Ovary (tissue), 9 donors: ENCODE measurements around the gene TLN1. TPM values are rescaled to one million over a fixed set of nuclear protein-coding genes. Genes with fewer than 3 reads are reported as not detected.

Source experiments
- DNase-seq, 5 donors: peaks; one replicate each; pipeline ENCODE4 v3.0.0-alpha.2; 2019 to 2020
- H3K27ac ChIP-seq, 2 donors: fragments of 200-600 bp; one replicate each; pipeline versions ENCODE4 v1.5.1 to v1.8.0; 2019 to 2022
- H3K27me3 ChIP-seq: fragments of 200-600 bp; one replicate; pipeline ENCODE4 v1.8.0; 2022
- H3K36me3 ChIP-seq: fragments of 200-600 bp; sonication (generic); one replicate; pipeline ENCODE4 v1.5.1; 2019
- H3K4me1 ChIP-seq: one replicate; pipeline ENCODE4 v1.8.1; 2013; ENCODE audit warnings: mild to moderate bottlenecking, moderate library complexity; ENCODE audit not compliant: insufficient read depth
- H3K4me3 ChIP-seq: fragments of 200-600 bp; sonication (generic); one replicate; pipeline ENCODE4 v1.5.1; 2017
- H3K9me3 ChIP-seq, 2 donors: fragments of 200-600 bp in 1 of 2; sonication (generic) in 1 of 2; one replicate each; pipeline versions ENCODE4 v1.5.1 to v1.8.1; 2013 to 2019; ENCODE audit warnings: mild to moderate bottlenecking in 1 of 2, moderate library complexity in 1 of 2
- CTCF ChIP-seq, 3 donors: fragments of 450-650 bp in 2 of 3; fragments of 200-600 bp in 1 of 3; IDR thresholded peaks; one replicate each; pipeline versions ENCODE4 v1.5.1 to v1.8.0; 2016 to 2022; ENCODE audit warnings: antibody characterized with exemption in 3 of 3, mild to moderate bottlenecking in 1 of 3
- EP300 ChIP-seq: sonication (generic); formaldehyde crosslinking; IDR thresholded peaks from one replicate; pipeline ENCODE4 v1.6.1; 2017; ENCODE audit warnings: antibody characterized with exemption
- POLR2A ChIP-seq: fragments of 450-650 bp; IDR thresholded peaks from one replicate; pipeline ENCODE4 v1.6.1; 2017; ENCODE audit warnings: antibody characterized with exemption, mild to moderate bottlenecking, moderate library complexity
- WGBS, 3 donors: extraction: QIAGEN DNeasy Blood & Tissue Kit in 1 of 3; methylation state at CpG; one replicate each; pipeline versions ENCODE4 v1.1.5 to v1.1.7; 2013 to 2017; 5-methylcytosine and 5-hydroxymethylcytosine counted together
- intact Hi-C, 4 donors: fragments of 100-400 bp; cut with DNase I; formaldehyde crosslinking; loops; one replicate each; pipeline versions ENCODE4 v1.11.0 to v1.15.1; 2022 to 2023
- microRNA-seq, 3 donors: library from miRNA; unstranded; fragments of <30 nt; microRNA quantifications; one replicate each; pipeline versions ENCODE4 to v1.2.0, GENCODE V29; 2019 to 2020
- polyA plus RNA-seq, 2 donors: library from polyadenylated mRNA; stranded (reverse); fragments of 200-250 nt in 1 of 2; fragments of 350-450 nt in 1 of 2; fragmentation: Illumina TruSeq in 1 of 2; extraction: RNeasy Lipid Tissue Mini Kit (QIAGEN cat#74804) in 1 of 2; gene quantifications; one replicate each; pipeline ENCODE4 v1.2.3, GENCODE V29; 2013 to 2014
- small RNA-seq: library from RNA; depleted of rRNA; stranded (forward); fragments of <200 nt; gene quantifications from one replicate; pipeline ENCODE3, GENCODE V24; 2016
- total RNA-seq, 7 donors: library from RNA; depleted of rRNA in 2 of 7; stranded (reverse); fragments of >200 nt in 2 of 7; fragmentation: NEBNext Ultra II Directional in 3 of 7; extraction: Animal tissue kit (Norgen Biotek cat#: 25700) in 3 of 7; gene quantifications; one replicate each; pipeline versions ENCODE4 v1.1.0 to v1.2.4, GENCODE V29; 2016 to 2023
- donor health status: DM: no; HTN: no; CAD: no; lungs with moderate emphysema.
- donor health status: DM: no; HTN: no; CAD: no.
- donor health status: Bipolar disorder and iron deficiency.
- donor health status: DM: yes; HTN: yes; CAD: no.
- donor health status: DM: no; HTN: no; CAD: no.
- donor health status: DM: yes; HTN: yes; CAD: no.

Gene TLN1
- total and polyA plus RNA-seq, 9 donors, result 106 to 344 (median 271) TPM

GRCh38 chr9:35650341-35651158 lies 81.4 kb downstream of the TLN1 start, which contains the start of gene SIT1:
Gene SIT1, minus strand, starts transcription at chr9:35650931. Its CDS starts 78 bp downstream, at chr9:35650853.
- intact Hi-C loops, result loop anchor here in 1 of 4 donors (5.0 to 10.0 kb wide), 2 partner anchors 156 to 182 kb away; partner anchors contain the start of gene RUSC2
- Histone ChIP-seq H3K4me1 (peaks cover 3% of the 10 kb centered on the region), H3K27ac (no peak within 1 kb of the TSS), H3K36me3 (no peaks in the 10 kb centered on the region), H3K9me3 (no peaks in the 10 kb centered on the region), H3K27me3 (no peaks in the 10 kb centered on the region), H3K4me3 (no peak within 1 kb of the TSS)
- no peak for DNase-seq
- no peak for TF ChIP-seq CTCF (IDR thresholded peaks at IDR 0.05)
- 58 to 62% (median 61%) methylated on average over 22 of the region's 22 CpGs for WGBS, 3 donors

DNA sequence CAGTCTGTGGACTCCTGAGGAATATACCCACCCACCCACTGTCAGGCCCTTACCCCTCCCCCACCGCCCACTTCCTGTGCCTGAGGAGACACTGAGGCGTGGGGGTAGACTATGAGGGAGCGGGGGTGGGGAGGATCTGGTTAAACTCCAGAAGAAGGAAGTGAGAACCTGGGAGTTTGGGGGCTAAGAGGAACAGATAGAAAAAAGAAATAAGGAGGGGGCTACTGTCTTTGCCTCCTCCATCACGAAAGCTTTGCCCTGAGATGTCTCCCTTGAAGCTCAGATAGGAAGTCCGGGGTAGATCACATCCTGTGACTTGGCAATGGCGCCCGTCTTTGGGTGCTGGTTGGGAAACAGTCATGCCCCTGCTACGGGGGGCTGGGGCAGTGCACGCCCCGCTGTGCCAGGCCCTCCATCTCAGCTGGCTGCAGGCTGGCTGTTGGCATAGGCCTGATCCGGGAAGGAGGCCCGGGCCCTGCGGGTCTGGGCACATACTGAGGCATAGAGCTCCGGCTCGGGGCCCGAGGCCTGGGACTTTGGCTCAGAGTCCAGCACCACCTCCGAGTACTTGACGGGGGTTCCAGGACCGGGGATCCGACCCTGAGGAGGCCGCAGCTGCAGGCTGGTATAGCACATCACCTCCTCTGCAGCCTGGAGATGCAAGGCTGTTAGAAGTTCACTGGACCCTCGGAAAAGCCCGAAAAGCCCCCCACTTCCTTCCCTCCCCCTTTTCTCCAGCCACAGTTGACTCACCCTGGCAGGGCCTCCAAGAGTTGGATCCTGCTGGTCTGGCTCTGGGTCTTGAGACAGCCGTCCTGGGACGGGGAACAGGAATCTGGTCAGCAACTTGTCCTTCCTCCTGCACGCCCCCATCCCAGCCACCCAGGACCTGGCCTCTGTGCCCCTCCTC lies 82.3 kb downstream of the TLN1 start:
- intact Hi-C loops, result loop anchor here in 1 of 4 donors (5.0 to 10.0 kb wide), 4 partner anchors 42 to 235 kb away; partner anchors contain the start of genes RUSC2 and TESK1
- no peak overlapping the region for H3K4me3 ChIP-seq
- 79 to 83% (median 82%) methylated on average over 25 to 26 of the region's 26 CpGs for WGBS, 3 donors
- peaks cover 3% of the 10 kb centered on the region for H3K4me1 ChIP-seq
- no peak for TF ChIP-seq CTCF (IDR thresholded peaks at IDR 0.05)
- TF ChIP-seq EP300, result no peak
- no peak for TF ChIP-seq POLR2A
- DNase-seq, result peak in 1 of 5 donors; percentile 37
- H3K27me3 ChIP-seq, result no peaks in the 10 kb centered on the region
- H3K36me3 ChIP-seq, result no peaks in the 10 kb centered on the region
- H3K9me3 ChIP-seq, result no peaks in the 10 kb centered on the region
- H3K27ac ChIP-seq, result no peak overlapping the region

Small RNA genes lying within 50 kb of the gene (microRNA-seq; reads per million reads assigned to microRNA genes)
- gene MIR6852 (0 reads per million in 3 donors), gene MIR6853 (0 to 0.38 (median 0) reads per million in 3 donors)

Small RNA genes lying within 50 kb of the gene (small RNA-seq; reads per million reads assigned to genes)
- gene MIR6853 (not detected), gene RMRP (not detected), gene RN7SL22P (not detected)

Other genes starting within 250 kb of the TLN1 start
- gene RUSC2, start 242.1 kb downstream of the TLN1 start, total RNA-seq, result 10 to 100 TPM; 13.9 to 41.1 (median 31.7) TPM
- 10 to 100 TPM in 1 of 2 donors, 1 to 10 TPM in 1; 7.4 to 20.9 TPM for gene RUSC2, start 242.1 kb downstream of the TLN1 start, polyA plus RNA-seq
- gene TESK1, start 126.9 kb downstream of the TLN1 start, total RNA-seq, result 10 to 100 TPM; 13.2 to 51.1 (median 36.6) TPM
- gene TESK1, start 126.9 kb downstream of the TLN1 start, polyA plus RNA-seq, result 10 to 100 TPM; 20.5 to 29.6 TPM
- 1 to 10 TPM in 5 of 7 donors, under 1 TPM in 2; 0.28 to 4.1 (median 1.2) TPM for gene CD72, start 113.8 kb downstream of the TLN1 start, total RNA-seq
- 1 to 10 TPM in 1 of 2 donors, under 1 TPM in 1; 0.98 to 3.8 TPM for gene CD72, start 113.8 kb downstream of the TLN1 start, polyA plus RNA-seq
- gene SIT1, start 81.3 kb downstream of the TLN1 start, total RNA-seq, result under 1 TPM in 4 of 7 donors, not detected in 3; 0.20 to 0.72 (median 0.56) TPM
- under 1 TPM; 0.29 to 0.82 TPM for gene SIT1, start 81.3 kb downstream of the TLN1 start, polyA plus RNA-seq
- gene RMRP, start 74.2 kb downstream of the TLN1 start, total RNA-seq, result over 10,000 TPM in 5 of 7 donors, 1,000 to 10,000 TPM in 2; 3,031 to 27,726 (median 15,130) TPM
- gene RMRP, start 74.2 kb downstream of the TLN1 start, polyA plus RNA-seq, result 100 to 1,000 TPM in 1 of 2 donors, not detected in 1; 126 TPM
- gene CCDC107, start 73.9 kb downstream of the TLN1 start, total RNA-seq, result 10 to 100 TPM; 14.6 to 29.8 (median 19.1) TPM
- 10 to 100 TPM; 15.0 to 17.8 TPM for gene CCDC107, start 73.9 kb downstream of the TLN1 start, polyA plus RNA-seq
- gene ARHGEF39, start 67.0 kb downstream of the TLN1 start, total RNA-seq, result 1 to 10 TPM in 2 of 7 donors, under 1 TPM in 5; 0.17 to 1.4 (median 0.58) TPM
- gene ARHGEF39, start 67.0 kb downstream of the TLN1 start, polyA plus RNA-seq, result under 1 TPM; 0.17 to 0.52 TPM
- gene CA9, start 58.3 kb downstream of the TLN1 start, total RNA-seq, result 10 to 100 TPM in 1 of 7 donors, 1 to 10 TPM in 4, under 1 TPM in 1, not detected in 1; 0.37 to 19.5 (median 1.4) TPM
- under 1 TPM; 0.38 to 0.42 TPM for gene CA9, start 58.3 kb downstream of the TLN1 start, polyA plus RNA-seq
- gene TPM2, start 42.3 kb downstream of the TLN1 start, total RNA-seq, result 100 to 1,000 TPM; 179 to 853 (median 309) TPM
- 100 to 1,000 TPM; 526 to 716 TPM for gene TPM2, start 42.3 kb downstream of the TLN1 start, polyA plus RNA-seq
- 10 to 100 TPM; 31.2 to 41.5 (median 36.6) TPM for gene CREB3, start 471 bp upstream of the TLN1 start, total RNA-seq
- 10 to 100 TPM; 32.3 to 39.8 TPM for gene CREB3, start 471 bp upstream of the TLN1 start, polyA plus RNA-seq
- 10 to 100 TPM; 35.1 to 73.2 (median 44.5) TPM for gene GBA2, start 17.0 kb upstream of the TLN1 start, total RNA-seq
- 10 to 100 TPM; 27.8 to 54.7 TPM for gene GBA2, start 17.0 kb upstream of the TLN1 start, polyA plus RNA-seq
- 10 to 100 TPM in 6 of 7 donors, 1 to 10 TPM in 1; 9.4 to 32.3 (median 26.6) TPM for gene RGP1, start 17.1 kb upstream of the TLN1 start, total RNA-seq
- 10 to 100 TPM; 13.4 to 17.0 TPM for gene RGP1, start 17.1 kb upstream of the TLN1 start, polyA plus RNA-seq
- gene MSMP, start 22.1 kb upstream of the TLN1 start, total RNA-seq, result 1 to 10 TPM in 1 of 7 donors, under 1 TPM in 1, not detected in 5; 0.40 to 4.4 TPM
- under 1 TPM in 1 of 2 donors, not detected in 1; 0.41 TPM for gene MSMP, start 22.1 kb upstream of the TLN1 start, polyA plus RNA-seq
- gene NPR2, start 59.4 kb upstream of the TLN1 start, total RNA-seq, result 10 to 100 TPM in 5 of 7 donors, 1 to 10 TPM in 2; 5.5 to 30.1 (median 18.0) TPM
- gene NPR2, start 59.4 kb upstream of the TLN1 start, polyA plus RNA-seq, result 10 to 100 TPM; 15.4 to 54.4 TPM
- 10 to 100 TPM in 1 of 7 donors, 1 to 10 TPM in 6; 2.1 to 28.1 (median 5.0) TPM for gene SPAG8, start 80.1 kb upstream of the TLN1 start, total RNA-seq
- gene SPAG8, start 80.1 kb upstream of the TLN1 start, polyA plus RNA-seq, result 1 to 10 TPM; 2.1 to 3.0 TPM
- gene HINT2, start 82.8 kb upstream of the TLN1 start, total RNA-seq, result 10 to 100 TPM; 14.9 to 38.0 (median 24.9) TPM
- gene HINT2, start 82.8 kb upstream of the TLN1 start, polyA plus RNA-seq, result 10 to 100 TPM; 26.1 to 36.0 TPM
- gene FAM221B, start 96.5 kb upstream of the TLN1 start, total RNA-seq, result not detected
- gene FAM221B, start 96.5 kb upstream of the TLN1 start, polyA plus RNA-seq, result not detected
- 10 to 100 TPM; 11.2 to 42.8 (median 37.0) TPM for gene TMEM8B, start 97.0 kb upstream of the TLN1 start, total RNA-seq
- gene TMEM8B, start 97.0 kb upstream of the TLN1 start, polyA plus RNA-seq, result 10 to 100 TPM; 17.2 to 20.6 TPM
- gene OR13J1, start 138.2 kb upstream of the TLN1 start, total RNA-seq, result not detected
- gene OR13J1, start 138.2 kb upstream of the TLN1 start, polyA plus RNA-seq, result not detected
- 1 to 10 TPM in 5 of 7 donors, under 1 TPM in 1, not detected in 1; 0.48 to 8.1 (median 3.4) TPM for gene HRCT1, start 174.0 kb upstream of the TLN1 start, total RNA-seq
- 1 to 10 TPM in 1 of 2 donors, under 1 TPM in 1; 0.90 to 1.1 TPM for gene HRCT1, start 174.0 kb upstream of the TLN1 start, polyA plus RNA-seq
- gene SPAAR, start 177.3 kb upstream of the TLN1 start, total RNA-seq, result 1 to 10 TPM in 5 of 7 donors, under 1 TPM in 2; 0.33 to 5.4 (median 2.0) TPM
- gene SPAAR, start 177.3 kb upstream of the TLN1 start, polyA plus RNA-seq, result 1 to 10 TPM; 1.4 to 2.3 TPM
- gene OR2S2, start 226.0 kb upstream of the TLN1 start, total RNA-seq, result not detected
- not detected for gene OR2S2, start 226.0 kb upstream of the TLN1 start, polyA plus RNA-seq